NCI-H2029 (cell line): ENCODE measurements around the gene INTS13.
"Not testable (repeated sequence)": the region's sequence is repeated elsewhere in the genome, so short reads cannot be mapped to it uniquely, and the experiment has no call there.

ENCODE experiments used
- DNase-seq: peaks from one replicate; lab custom pipeline; 2025; lab: John Stamatoyannopoulos, UW

INTS13 gene

GRCh38 chr12:26936559-26937442 is 980 bp downstream of the INTS13 start:
- DNase-seq = no peak

GRCh38 chr12:26935636-26936378 is 2.0 kb downstream of the INTS13 start:
- no peak for DNase-seq

GRCh38 chr12:26929590-26929989 is 8.2 kb downstream of the INTS13 start:
- no peak for DNase-seq

- no peak for DNase-seq
These were observed 9.1 kb downstream of the INTS13 start for GRCh38 chr12:26928661-26929060.

- DNase-seq = no peak
These were observed 15.9 kb downstream of the INTS13 start for GRCh38 chr12:26921886-26922285.

- no peak for DNase-seq
These were observed 18.6 kb downstream of the INTS13 start for GRCh38 chr12:26919216-26919555.

- DNase-seq = no peak
These were observed 19.2 kb downstream of the INTS13 start for GRCh38 chr12:26918321-26919215.

GRCh38 chr12:26906704-26907103 is 31.1 kb downstream of the INTS13 start:
- DNase-seq = no peak

- DNase-seq = no peak
These were observed 31.8 kb downstream of the INTS13 start for GRCh38 chr12:26906024-26906423.

- not testable (repeated sequence) for DNase-seq
These were observed 34.4 kb downstream of the INTS13 start for GRCh38 chr12:26903396-26903795.

- DNase-seq = no peak
These were observed 40.9 kb downstream of the INTS13 start for GRCh38 chr12:26896913-26897312.

- DNase-seq = no peak
These were observed 42.1 kb downstream of the INTS13 start for GRCh38 chr12:26895672-26896071.

GRCh38 chr12:26891704-26892103 is 46.1 kb downstream of the INTS13 start:
- no peak for DNase-seq

GRCh38 chr12:26890784-26891183 is 47.0 kb downstream of the INTS13 start:
- DNase-seq = no peak

- peak; percentile 87 for DNase-seq
These were observed 52.8 kb downstream of the INTS13 start for GRCh38 chr12:26884765-26885576.

- DNase-seq = no peak
These were observed 57.2 kb downstream of the INTS13 start for GRCh38 chr12:26880625-26881024.

GRCh38 chr12:26878661-26879119 is 59.1 kb downstream of the INTS13 start:
- DNase-seq = peak; percentile 88

- no peak for DNase-seq
These were observed 63.1 kb downstream of the INTS13 start for GRCh38 chr12:26874501-26875296.

- no peak for DNase-seq
These were observed 65.2 kb downstream of the INTS13 start for GRCh38 chr12:26872625-26873024.

GRCh38 chr12:26871985-26872384 is 65.8 kb downstream of the INTS13 start:
- no peak for DNase-seq
